ENCODE measurements around the gene PPIF.

DNA sequence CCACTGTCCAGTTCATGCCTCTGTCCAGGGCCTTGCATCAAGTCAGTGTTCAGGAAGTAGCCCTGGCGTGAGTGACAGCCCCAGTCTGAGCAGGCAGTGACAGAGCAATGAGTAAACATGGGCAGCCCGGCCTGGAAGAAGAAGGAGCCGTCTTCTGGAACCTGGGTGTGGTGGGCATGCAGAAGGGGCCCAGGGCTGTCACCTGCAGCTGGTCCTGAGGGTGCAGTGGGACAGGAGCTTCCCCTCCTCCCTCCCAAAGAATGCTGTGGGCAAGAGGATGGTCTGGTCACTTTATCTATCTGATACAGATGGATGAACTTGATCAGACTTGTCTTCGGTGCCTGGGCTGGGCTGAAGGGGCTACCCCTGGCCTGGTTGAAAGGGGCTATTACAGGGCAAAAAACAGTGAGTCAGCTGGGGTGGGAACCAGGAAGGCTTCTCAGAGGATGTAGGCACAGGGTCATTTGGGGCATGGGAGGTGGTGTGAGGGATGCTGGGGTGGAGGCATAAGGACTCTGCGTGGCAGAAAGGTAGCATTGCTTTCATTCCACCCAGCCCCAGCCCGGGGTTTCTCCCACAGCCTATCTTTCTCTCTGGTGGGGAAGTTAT is 42.7 kb upstream of the PPIF start:
- TF ChIP-seq ZNF174 (tag by site-specific recombination; IDR thresholded peaks at IDR 0.05) = no peak
- TF ChIP-seq, protein P1, sequence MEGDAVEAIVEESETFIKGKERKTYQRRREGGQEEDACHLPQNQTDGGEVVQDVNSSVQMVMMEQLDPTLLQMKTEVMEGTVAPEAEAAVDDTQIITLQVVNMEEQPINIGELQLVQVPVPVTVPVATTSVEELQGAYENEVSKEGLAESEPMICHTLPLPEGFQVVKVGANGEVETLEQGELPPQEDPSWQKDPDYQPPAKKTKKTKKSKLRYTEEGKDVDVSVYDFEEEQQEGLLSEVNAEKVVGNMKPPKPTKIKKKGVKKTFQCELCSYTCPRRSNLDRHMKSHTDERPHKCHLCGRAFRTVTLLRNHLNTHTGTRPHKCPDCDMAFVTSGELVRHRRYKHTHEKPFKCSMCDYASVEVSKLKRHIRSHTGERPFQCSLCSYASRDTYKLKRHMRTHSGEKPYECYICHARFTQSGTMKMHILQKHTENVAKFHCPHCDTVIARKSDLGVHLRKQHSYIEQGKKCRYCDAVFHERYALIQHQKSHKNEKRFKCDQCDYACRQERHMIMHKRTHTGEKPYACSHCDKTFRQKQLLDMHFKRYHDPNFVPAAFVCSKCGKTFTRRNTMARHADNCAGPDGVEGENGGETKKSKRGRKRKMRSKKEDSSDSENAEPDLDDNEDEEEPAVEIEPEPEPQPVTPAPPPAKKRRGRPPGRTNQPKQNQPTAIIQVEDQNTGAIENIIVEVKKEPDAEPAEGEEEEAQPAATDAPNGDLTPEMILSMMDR (tag by site-specific recombination; IDR thresholded peaks at IDR 0.05) = no peak
- no peak for TF ChIP-seq ZNF416 (tag by site-specific recombination; IDR thresholded peaks at IDR 0.05)
- TF ChIP-seq ZBTB7A (tag by site-specific recombination; IDR thresholded peaks at IDR 0.05; ENCODE audit: low read depth) = no peak
- TF ChIP-seq, protein P2, sequence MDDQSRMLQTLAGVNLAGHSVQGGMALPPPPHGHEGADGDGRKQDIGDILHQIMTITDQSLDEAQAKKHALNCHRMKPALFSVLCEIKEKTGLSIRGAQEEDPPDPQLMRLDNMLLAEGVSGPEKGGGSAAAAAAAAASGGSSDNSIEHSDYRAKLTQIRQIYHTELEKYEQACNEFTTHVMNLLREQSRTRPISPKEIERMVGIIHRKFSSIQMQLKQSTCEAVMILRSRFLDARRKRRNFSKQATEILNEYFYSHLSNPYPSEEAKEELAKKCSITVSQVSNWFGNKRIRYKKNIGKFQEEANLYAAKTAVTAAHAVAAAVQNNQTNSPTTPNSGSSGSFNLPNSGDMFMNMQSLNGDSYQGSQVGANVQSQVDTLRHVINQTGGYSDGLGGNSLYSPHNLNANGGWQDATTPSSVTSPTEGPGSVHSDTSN (CRISPR knock-in tag; IDR thresholded peaks at IDR 0.05) = no peak
- no peak for TF ChIP-seq ZNF76 (tag by site-specific recombination; IDR thresholded peaks at IDR 0.05; ENCODE audit: borderline replicate concordance, low read depth)
- TF ChIP-seq, protein P3, sequence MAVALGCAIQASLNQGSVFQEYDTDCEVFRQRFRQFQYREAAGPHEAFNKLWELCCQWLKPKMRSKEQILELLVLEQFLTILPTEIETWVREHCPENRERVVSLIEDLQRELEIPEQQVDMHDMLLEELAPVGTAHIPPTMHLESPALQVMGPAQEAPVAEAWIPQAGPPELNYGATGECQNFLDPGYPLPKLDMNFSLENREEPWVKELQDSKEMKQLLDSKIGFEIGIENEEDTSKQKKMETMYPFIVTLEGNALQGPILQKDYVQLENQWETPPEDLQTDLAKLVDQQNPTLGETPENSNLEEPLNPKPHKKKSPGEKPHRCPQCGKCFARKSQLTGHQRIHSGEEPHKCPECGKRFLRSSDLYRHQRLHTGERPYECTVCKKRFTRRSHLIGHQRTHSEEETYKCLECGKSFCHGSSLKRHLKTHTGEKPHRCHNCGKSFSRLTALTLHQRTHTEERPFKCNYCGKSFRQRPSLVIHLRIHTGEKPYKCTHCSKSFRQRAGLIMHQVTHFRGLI (tag by site-specific recombination; IDR thresholded peaks at IDR 0.05) = no peak
- no peak for TF ChIP-seq GLIS2 (tag by site-specific recombination; IDR thresholded peaks at IDR 0.05)
- TF ChIP-seq ZIC2 (tag by site-specific recombination; IDR thresholded peaks at IDR 0.05) = no peak
